Endothelial cell of umbilical vein (primary cell): ENCODE results near the gene CNTN1. TPM values are rescaled to one million over a fixed set of nuclear protein-coding genes. Genes with fewer than 3 reads are reported as not detected.

ENCODE experiments used
- BruUV-seq: library from RNA; stranded (reverse); fragments of 400-500 nt; replicated peaks from 2 replicates; lab custom pipeline; 2021; lab: Mats Ljungman, UMichigan
- CTCF ChIA-PET: fragments of 300-600, 350-600 bp; sonication (Branson Sonifier 250); formaldehyde crosslinking; loops from one replicate; lab custom pipeline; 2021; ENCODE audit warnings: antibody characterized with exemption, inconsistent platforms; lab: Charles Lee
- POLR2A ChIA-PET: fragments of 300-600, 350-600 bp; sonication (Branson Sonifier 250); formaldehyde crosslinking; loops from one replicate; lab custom pipeline; 2021; ENCODE audit warnings: antibody characterized with exemption, inconsistent platforms; lab: Charles Lee
- DNase-seq: peaks from one replicate; pipeline ENCODE4 v3.0.0-alpha.2; 2011; ENCODE audit warnings: low read depth, low spot score
- FAIRE-seq: peaks from 2 replicates; lab custom pipeline; 2011; peaks lifted over from hg19 to GRCh38; lab: Jason Lieb, UNC
- H2AFZ ChIP-seq: 2 replicates; pipeline ENCODE4 v1.6.0; 2012; ENCODE audit warnings: low read depth, low read length, control low read depth, inconsistent platforms
- H3K27ac ChIP-seq: 2 replicates; pipeline ENCODE4 v1.5.1; 2011; ENCODE audit warnings: low read depth, mild to moderate bottlenecking, control low read depth, low read length, moderate library complexity; ENCODE audit not compliant: insufficient read depth
- H3K27me3 ChIP-seq, 2 experiments: 2 replicates each; pipeline versions ENCODE4 v1.6.0 to v1.6.1; 2011; ENCODE audit warnings: low read length in 2 of 2, mixed read lengths in 1 of 2; ENCODE audit not compliant: control insufficient read depth in 2 of 2, insufficient read depth in 2 of 2
- H3K36me3 ChIP-seq, 2 experiments: 2 replicates in 1 of 2; 3 replicates in 1 of 2; pipeline ENCODE4 v1.5.1; 2011; ENCODE audit warnings: low read length in 2 of 2, mild to moderate bottlenecking in 1 of 2, moderate library complexity in 1 of 2; ENCODE audit not compliant: control insufficient read depth in 2 of 2, insufficient read depth in 2 of 2; ENCODE audit errors: extremely low read depth in 1 of 2
- H3K4me1 ChIP-seq: 3 replicates; pipeline ENCODE4 v1.5.1; 2011; ENCODE audit warnings: mild to moderate bottlenecking, low read length; ENCODE audit not compliant: control insufficient read depth, insufficient read depth; ENCODE audit errors: extremely low read depth
- H3K4me2 ChIP-seq: 2 replicates; pipeline ENCODE4 v1.6.1; 2011; ENCODE audit warnings: low read length, control low read depth, mixed read lengths; ENCODE audit not compliant: insufficient read depth
- H3K4me3 ChIP-seq, 3 experiments: fragments of 200-600 bp in 1 of 3; sonication (generic), shearing (Covaris generic) in 1 of 3; replicated peaks in 1 of 3; 2 replicates each; pipeline ENCODE4 v1.5.1; 2011 to 2016; ENCODE audit warnings: control low read depth in 3 of 3, low read length in 3 of 3, mild to moderate bottlenecking in 2 of 3, inconsistent platforms in 1 of 3, low read depth in 1 of 3, moderate library complexity in 1 of 3; ENCODE audit not compliant: insufficient read depth in 1 of 3
- H3K79me2 ChIP-seq: 2 replicates; pipeline ENCODE4 v1.6.0; 2012; ENCODE audit warnings: low read length, inconsistent platforms; ENCODE audit not compliant: control insufficient read depth, insufficient read depth
- H3K9ac ChIP-seq: replicated peaks from 2 replicates; pipeline ENCODE3; 2011; ENCODE audit warnings: low read length, control low read depth; ENCODE audit not compliant: insufficient read depth; ENCODE audit errors: extremely low read depth
- H3K9me1 ChIP-seq: replicated peaks from 3 replicates; pipeline ENCODE4 v1.6.0; 2011; ENCODE audit warnings: mild to moderate bottlenecking, low read length; ENCODE audit not compliant: control insufficient read depth, insufficient read depth; ENCODE audit errors: extremely low read depth
- H3K9me3 ChIP-seq: replicated peaks from 2 replicates; pipeline ENCODE4 v1.5.1; 2012; ENCODE audit warnings: low read length, inconsistent platforms; ENCODE audit not compliant: control insufficient read depth, insufficient read depth
- H4K20me1 ChIP-seq: replicated peaks from 2 replicates; pipeline ENCODE3; 2011; ENCODE audit warnings: mild to moderate bottlenecking, low read length; ENCODE audit not compliant: control insufficient read depth, insufficient read depth; ENCODE audit errors: extremely low read depth
- EZH2 ChIP-seq: IDR thresholded peaks from 2 replicates; pipeline ENCODE4 v1.6.1; 2012; ENCODE audit warnings: borderline replicate concordance, low read depth, mild to moderate bottlenecking, moderate library complexity, low read length, inconsistent platforms; ENCODE audit not compliant: severe bottlenecking
- FOS ChIP-seq: IDR thresholded peaks from 2 replicates; pipeline ENCODE4 v1.6.1; 2011; ENCODE audit warnings: mild to moderate bottlenecking, low read length, moderate library complexity, borderline replicate concordance; ENCODE audit not compliant: insufficient read depth
- GATA2 ChIP-seq: IDR thresholded peaks from 2 replicates; pipeline ENCODE4 v1.7.0; 2011; ENCODE audit warnings: low read depth, mild to moderate bottlenecking, moderate library complexity, mixed read lengths, low read length; ENCODE audit not compliant: insufficient read length, insufficient read depth
- JUN ChIP-seq: IDR thresholded peaks from 2 replicates; pipeline ENCODE4 v1.6.1; 2011; ENCODE audit warnings: borderline replicate concordance, low read depth; ENCODE audit not compliant: insufficient read length, insufficient read depth
- MYC ChIP-seq: IDR thresholded peaks from one replicate; pipeline ENCODE4 v1.6.1; 2011; ENCODE audit warnings: mild to moderate bottlenecking, low read depth, low read length
- POLR2AphosphoS5 ChIP-seq: IDR thresholded peaks from 2 replicates; pipeline ENCODE4 v1.6.1; 2012; ENCODE audit warnings: low read depth, mild to moderate bottlenecking, control low read depth, low read length, moderate library complexity; ENCODE audit not compliant: insufficient read depth
- dilution Hi-C: fragments of 300-500 bp; cut with MboI; formaldehyde crosslinking; loops from one replicate; pipeline ENCODE4 v1.15.0; 2019; ENCODE audit warnings: low sequenced_read_pairs; ENCODE audit not compliant: extremely low pct_ligation_motif_present
- intact Hi-C: fragments of 100-400 bp; cut with micrococcal nuclease; formaldehyde crosslinking; loops from one replicate; pipeline ENCODE4 v1.10.0; 2022
- polyA plus RNA-seq, 4 experiments: library from polyadenylated mRNA; depleted of rRNA in 3 of 4; stranded (reverse) in 3 of 4; unstranded in 1 of 4; fragments of >200 nt; gene quantifications; 2 replicates each; pipeline versions ENCODE4 v1.2.1 to v1.2.3, GENCODE V29; 2011 to 2012; ENCODE audit warnings: missing spikeins in 1 of 4
- total RNA-seq: library from RNA; stranded (reverse); gene quantifications from 2 replicates; pipeline ENCODE4 v1.2.3, GENCODE V29; 2021
- TF ChIP-seq, protein P1 (sequence below), 2 donors: IDR thresholded peaks; 1 replicate in 1 of 2; 2 replicates in 1 of 2; pipeline ENCODE4 v1.5.1; 2011; ENCODE audit warnings: low read length in 2 of 2, mild to moderate bottlenecking in 2 of 2, moderate library complexity in 2 of 2, control low read depth in 1 of 2, inconsistent platforms in 1 of 2, low read depth in 1 of 2; ENCODE audit not compliant: insufficient read depth in 1 of 2; ENCODE audit errors: extremely low read depth in 1 of 2

The CNTN1 gene
- total and polyA plus RNA-seq, 2 donors (not counting 3 experiments of a cell fraction or from before 2014, with no cell fraction given) = 0.07 TPM; not detected in 1

DNA sequence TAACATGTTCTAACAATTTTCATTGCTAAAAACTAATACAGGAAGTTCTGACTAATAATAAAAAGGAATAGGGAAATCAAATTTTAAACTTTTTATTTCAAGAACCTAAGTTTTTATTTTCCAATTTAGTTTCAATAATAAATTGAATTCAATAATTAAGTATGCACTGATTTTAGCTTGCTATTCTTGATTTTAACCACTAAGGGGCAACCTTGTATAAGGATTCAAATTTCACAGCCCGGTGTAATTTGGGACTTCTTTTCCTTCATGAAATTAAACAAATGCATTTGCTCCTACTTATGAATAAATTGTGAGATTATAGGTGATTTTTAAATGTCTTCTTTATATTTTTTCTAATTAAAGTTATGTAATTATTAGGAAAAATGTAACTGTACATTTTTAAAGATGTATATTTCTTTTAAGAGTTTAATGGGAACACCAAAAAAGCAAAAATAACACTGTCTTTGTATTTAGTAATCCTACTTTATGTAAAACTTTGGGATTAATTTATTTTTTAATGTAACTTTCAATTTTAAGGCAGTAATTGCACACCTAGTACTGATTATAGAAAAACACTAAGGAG is 254.5 kb downstream of the CNTN1 start:
- Histone ChIP-seq H3K9me3 (no peaks in the 10 kb centered on the region), H3K79me2 (no peaks in the 10 kb centered on the region), H3K4me3 (no peak overlapping the region), H3K27ac (no peak overlapping the region), H3K4me1 (no peaks in the 10 kb centered on the region), H2AFZ (no peak overlapping the region), H3K9me1 (no peaks in the 10 kb centered on the region), H3K9ac (no peak overlapping the region), H3K36me3 (no peaks in the 10 kb centered on the region), H3K27me3 (no peaks in the 10 kb centered on the region), H3K4me2 (no peak overlapping the region), H4K20me1 (no peaks in the 10 kb centered on the region)
- ChIA-PET POLR2A (no interaction called here), CTCF (interaction anchor here (0.7 to 4.1 kb wide), 32 partner anchors 10 to 1425 kb away, joined by 3 to 29 read pairs (median 4); partner anchors contain the start of gene PDZRN4)
- dilution Hi-C loops (no loop called here), intact Hi-C loops (loop anchor here (1.0 to 5.0 kb wide), 5 partner anchors 316 to 1426 kb away; no protein-coding TSS in a partner anchor)
- BruUV-seq = no TSS peak
- TF ChIP-seq, protein P1, sequence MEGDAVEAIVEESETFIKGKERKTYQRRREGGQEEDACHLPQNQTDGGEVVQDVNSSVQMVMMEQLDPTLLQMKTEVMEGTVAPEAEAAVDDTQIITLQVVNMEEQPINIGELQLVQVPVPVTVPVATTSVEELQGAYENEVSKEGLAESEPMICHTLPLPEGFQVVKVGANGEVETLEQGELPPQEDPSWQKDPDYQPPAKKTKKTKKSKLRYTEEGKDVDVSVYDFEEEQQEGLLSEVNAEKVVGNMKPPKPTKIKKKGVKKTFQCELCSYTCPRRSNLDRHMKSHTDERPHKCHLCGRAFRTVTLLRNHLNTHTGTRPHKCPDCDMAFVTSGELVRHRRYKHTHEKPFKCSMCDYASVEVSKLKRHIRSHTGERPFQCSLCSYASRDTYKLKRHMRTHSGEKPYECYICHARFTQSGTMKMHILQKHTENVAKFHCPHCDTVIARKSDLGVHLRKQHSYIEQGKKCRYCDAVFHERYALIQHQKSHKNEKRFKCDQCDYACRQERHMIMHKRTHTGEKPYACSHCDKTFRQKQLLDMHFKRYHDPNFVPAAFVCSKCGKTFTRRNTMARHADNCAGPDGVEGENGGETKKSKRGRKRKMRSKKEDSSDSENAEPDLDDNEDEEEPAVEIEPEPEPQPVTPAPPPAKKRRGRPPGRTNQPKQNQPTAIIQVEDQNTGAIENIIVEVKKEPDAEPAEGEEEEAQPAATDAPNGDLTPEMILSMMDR (IDR thresholded peaks at IDR 0.05; ENCODE audit: extremely low read depth in 1 of 2, insufficient read depth in 1 of 2, low read depth in 1 of 2, low read length in 2 of 2) = peak in 1 of 2 donors; percentile 41
- no peak for TF ChIP-seq GATA2
- no peak for TF ChIP-seq FOS
- no peak for TF ChIP-seq POLR2AphosphoS5
- TF ChIP-seq EZH2 = no peak
- TF ChIP-seq MYC = no peak
- TF ChIP-seq JUN = no peak
- DNase-seq (peak; percentile 55), FAIRE-seq (no peak)
